ENCODE measurements around the gene COL4A6.

The COL4A6 gene

DNA sequence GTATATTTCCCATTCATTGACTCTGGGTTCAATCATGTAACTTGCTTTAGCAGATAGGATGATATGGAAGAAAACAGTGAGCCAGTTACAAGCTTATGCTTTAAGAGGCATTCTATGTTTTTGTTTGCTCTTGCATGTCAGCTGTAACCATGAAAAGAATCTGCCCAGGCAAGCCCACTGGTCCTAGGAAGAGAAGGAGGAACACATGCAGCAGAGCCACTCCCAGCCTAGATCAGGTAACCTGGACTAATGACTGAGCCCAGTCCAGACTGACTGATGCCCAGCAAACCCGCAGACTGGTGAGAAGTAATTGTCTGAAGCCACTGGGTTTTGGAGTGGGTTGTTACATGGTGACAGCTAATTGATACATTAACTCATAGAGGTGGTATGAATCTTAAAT, 167.9 kb downstream of the COL4A6 start:
- Histone ChIP-seq H3K9me3 (no peaks in the 10 kb centered on the region), H3K4me3 (ENCODE audit: low read depth, low read length) (no peak overlapping the region), H3K4me1 (no peaks in the 10 kb centered on the region), H3K36me3 (no peaks in the 10 kb centered on the region), H3K27me3 (no peaks in the 10 kb centered on the region)
- DNase-seq = no peak
- TF ChIP-seq, protein P1, sequence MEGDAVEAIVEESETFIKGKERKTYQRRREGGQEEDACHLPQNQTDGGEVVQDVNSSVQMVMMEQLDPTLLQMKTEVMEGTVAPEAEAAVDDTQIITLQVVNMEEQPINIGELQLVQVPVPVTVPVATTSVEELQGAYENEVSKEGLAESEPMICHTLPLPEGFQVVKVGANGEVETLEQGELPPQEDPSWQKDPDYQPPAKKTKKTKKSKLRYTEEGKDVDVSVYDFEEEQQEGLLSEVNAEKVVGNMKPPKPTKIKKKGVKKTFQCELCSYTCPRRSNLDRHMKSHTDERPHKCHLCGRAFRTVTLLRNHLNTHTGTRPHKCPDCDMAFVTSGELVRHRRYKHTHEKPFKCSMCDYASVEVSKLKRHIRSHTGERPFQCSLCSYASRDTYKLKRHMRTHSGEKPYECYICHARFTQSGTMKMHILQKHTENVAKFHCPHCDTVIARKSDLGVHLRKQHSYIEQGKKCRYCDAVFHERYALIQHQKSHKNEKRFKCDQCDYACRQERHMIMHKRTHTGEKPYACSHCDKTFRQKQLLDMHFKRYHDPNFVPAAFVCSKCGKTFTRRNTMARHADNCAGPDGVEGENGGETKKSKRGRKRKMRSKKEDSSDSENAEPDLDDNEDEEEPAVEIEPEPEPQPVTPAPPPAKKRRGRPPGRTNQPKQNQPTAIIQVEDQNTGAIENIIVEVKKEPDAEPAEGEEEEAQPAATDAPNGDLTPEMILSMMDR (IDR thresholded peaks at IDR 0.05; ENCODE audit: low read depth, low read length) = no peak

- TF ChIP-seq, protein P1 (IDR thresholded peaks at IDR 0.05; ENCODE audit: low read depth, low read length) = no peak
- Histone ChIP-seq H3K27me3 (no peaks in the 10 kb centered on the region), H3K4me3 (ENCODE audit: low read depth, low read length) (no peak overlapping the region), H3K9me3 (no peaks in the 10 kb centered on the region), H3K4me1 (no peaks in the 10 kb centered on the region), H3K36me3 (no peaks in the 10 kb centered on the region)
- no peak for DNase-seq
Measured at GRCh38 chrX:108268434-108269080, 169.7 kb downstream of the COL4A6 start.

DNA sequence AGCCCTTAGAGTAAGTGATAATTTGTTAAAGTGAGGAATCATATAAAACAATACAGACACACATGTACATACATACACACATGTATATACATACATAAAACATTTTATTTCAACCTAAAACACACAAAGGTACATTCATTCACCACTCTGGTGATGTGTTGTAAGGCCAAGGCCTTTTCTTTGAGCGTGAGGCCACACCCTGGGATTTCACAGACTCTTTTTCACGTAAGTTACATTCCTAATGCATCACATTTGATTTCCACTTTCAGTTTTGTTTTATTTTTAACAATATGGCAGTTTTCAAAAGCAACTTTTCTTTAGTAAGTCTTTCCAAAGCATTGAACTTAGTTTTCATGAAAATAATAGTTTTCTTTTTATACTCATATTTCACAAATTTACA, 170.7 kb downstream of the COL4A6 start:
- TF ChIP-seq, protein P1 (IDR thresholded peaks at IDR 0.05; ENCODE audit: low read depth, low read length) = no peak
- H3K9me3 ChIP-seq = no peaks in the 10 kb centered on the region
- no peak for DNase-seq

DNA sequence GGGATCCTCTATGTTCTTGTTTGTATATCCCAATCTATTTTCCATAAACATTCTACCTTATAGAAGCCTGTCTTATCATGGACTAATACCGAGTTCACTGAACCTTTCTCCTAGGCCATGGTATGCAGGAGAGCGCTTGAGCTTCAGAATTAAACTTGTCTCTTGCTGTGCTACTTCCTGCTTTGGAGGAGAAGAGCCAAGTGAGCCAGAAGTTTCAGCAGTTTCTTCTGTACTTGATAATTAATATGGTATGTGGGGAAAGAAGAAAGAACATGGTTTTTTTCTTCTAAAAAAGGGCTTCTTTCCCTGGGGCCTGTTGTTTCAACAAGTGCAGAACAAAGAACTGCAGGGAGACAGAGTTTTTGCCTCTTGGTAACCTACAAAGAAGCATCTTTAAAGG, 173.8 kb downstream of the COL4A6 start:
- Histone ChIP-seq H3K4me1 (no peaks in the 10 kb centered on the region), H3K4me3 (ENCODE audit: low read depth, low read length) (no peak overlapping the region), H3K27me3 (no peaks in the 10 kb centered on the region), H3K9me3 (no peaks in the 10 kb centered on the region), H3K36me3 (no peaks in the 10 kb centered on the region)
- no peak for DNase-seq
- TF ChIP-seq, protein P1 (IDR thresholded peaks at IDR 0.05; ENCODE audit: low read depth, low read length) = no peak

More for the DNA sequence above, 170.7 kb downstream of the COL4A6 start:
- Histone ChIP-seq H3K4me1 (no peaks in the 10 kb centered on the region), H3K36me3 (no peaks in the 10 kb centered on the region), H3K4me3 (ENCODE audit: low read depth, low read length) (no peak overlapping the region), H3K27me3 (no peaks in the 10 kb centered on the region)

GRCh38 chrX:108261549-108262203, 176.5 kb downstream of the COL4A6 start:
- Histone ChIP-seq H3K4me1 (no peaks in the 10 kb centered on the region), H3K36me3 (no peaks in the 10 kb centered on the region), H3K9me3 (no peaks in the 10 kb centered on the region), H3K27me3 (no peaks in the 10 kb centered on the region), H3K4me3 (ENCODE audit: low read depth, low read length) (no peak overlapping the region)
- no peak for DNase-seq
- TF ChIP-seq, protein P1 (IDR thresholded peaks at IDR 0.05; ENCODE audit: low read depth, low read length) = no peak

DNA sequence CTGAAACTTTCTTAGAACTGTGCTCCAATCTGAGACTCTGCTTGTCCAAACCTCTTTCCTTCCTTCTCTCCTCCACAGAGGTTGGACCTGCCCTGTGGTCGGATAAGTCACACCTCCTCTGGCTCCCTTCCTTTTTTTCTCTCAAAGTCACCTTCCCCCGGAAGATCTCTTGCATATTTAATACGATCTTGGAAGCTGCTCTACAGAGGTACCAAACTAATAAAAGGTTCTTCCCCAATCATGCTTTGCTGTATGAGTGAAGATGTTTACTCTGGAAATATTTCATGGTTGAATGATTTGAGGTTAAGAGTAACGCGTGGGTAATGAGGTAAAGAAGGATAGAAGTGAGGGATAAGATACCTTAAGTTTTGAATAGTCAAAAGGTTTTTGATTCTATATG, 180.7 kb downstream of the COL4A6 start:
- H3K27me3 ChIP-seq = no peaks in the 10 kb centered on the region
- H3K4me3 ChIP-seq (ENCODE audit: low read depth, low read length) = no peak overlapping the region
- H3K9me3 ChIP-seq = no peaks in the 10 kb centered on the region
- H3K36me3 ChIP-seq = no peaks in the 10 kb centered on the region
- no peaks in the 10 kb centered on the region for H3K4me1 ChIP-seq
- DNase-seq = no peak
- TF ChIP-seq, protein P1 (IDR thresholded peaks at IDR 0.05; ENCODE audit: low read depth, low read length) = no peak

Measured in BE2C (cell line).